ENCODE results near the gene GPSM1. TPM values are rescaled to one million over a fixed set of nuclear protein-coding genes. Genes with fewer than 3 reads are reported as not detected.

GPSM1 gene
- polyA plus RNA-seq, 2 donors: 1.7 to 4.5 TPM

DNA sequence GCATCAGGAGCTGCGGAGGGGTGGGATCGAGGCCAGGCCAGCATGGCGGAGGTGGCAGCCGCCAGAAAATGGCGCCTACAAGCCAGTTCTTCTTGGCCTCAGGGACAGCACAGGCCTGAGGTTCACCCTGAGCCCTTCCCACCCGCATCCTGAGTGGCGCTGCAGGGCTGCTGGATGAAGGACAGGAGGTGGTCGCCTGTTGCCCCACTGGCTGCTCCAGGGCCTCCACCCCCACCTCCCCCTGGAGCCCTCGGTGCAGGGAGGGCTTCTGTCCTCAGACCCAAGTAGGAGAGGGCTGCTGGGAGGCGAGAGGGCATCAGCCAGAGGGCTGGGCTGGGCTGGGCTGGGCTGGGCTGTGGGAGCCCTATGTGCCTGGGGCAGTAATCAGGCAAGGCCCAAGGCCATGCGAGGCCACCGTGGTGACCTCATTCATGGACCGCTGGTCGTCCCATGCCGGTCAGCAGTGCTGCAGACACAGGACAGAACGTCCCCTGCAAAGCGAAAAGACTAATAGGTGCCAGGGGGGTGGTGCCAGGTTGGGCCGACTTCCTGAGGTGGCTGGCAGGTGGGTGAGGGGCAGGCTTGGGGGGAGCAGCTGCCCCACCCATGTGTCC is 13.8 kb downstream of the GPSM1 start:
- H3K4me3 ChIP-seq (ENCODE audit: low read depth in 1 of 2, low read length in 2 of 2): no peak overlapping the region
- H3K27ac ChIP-seq (ENCODE audit: low read depth in 2 of 2, low read length in 1 of 2): no peak overlapping the region
- no peaks in the 10 kb centered on the region for H3K27me3 ChIP-seq (ENCODE audit: control insufficient read depth in 1 of 2, insufficient read depth in 2 of 2, low read length in 2 of 2)
- WGBS, 2 donors: 84 to 87% methylated on average over 16 to 18 of the region's 18 CpGs
- H3K4me1 ChIP-seq (ENCODE audit: control insufficient read depth in 2 of 2, insufficient read depth in 2 of 2, low read length in 1 of 2): peaks cover 7 to 21% of the 10 kb centered on the region in 2 donors
- H3K9me3 ChIP-seq (ENCODE audit: control insufficient read depth in 2 of 2, insufficient read depth in 1 of 2, low read depth in 1 of 2, low read length in 1 of 2): no peaks in the 10 kb centered on the region
- peaks cover 0 to 6% of the 10 kb centered on the region in 2 donors for H3K36me3 ChIP-seq (ENCODE audit: control insufficient read depth in 2 of 2, insufficient read depth in 2 of 2, low read length in 1 of 2)

DNA sequence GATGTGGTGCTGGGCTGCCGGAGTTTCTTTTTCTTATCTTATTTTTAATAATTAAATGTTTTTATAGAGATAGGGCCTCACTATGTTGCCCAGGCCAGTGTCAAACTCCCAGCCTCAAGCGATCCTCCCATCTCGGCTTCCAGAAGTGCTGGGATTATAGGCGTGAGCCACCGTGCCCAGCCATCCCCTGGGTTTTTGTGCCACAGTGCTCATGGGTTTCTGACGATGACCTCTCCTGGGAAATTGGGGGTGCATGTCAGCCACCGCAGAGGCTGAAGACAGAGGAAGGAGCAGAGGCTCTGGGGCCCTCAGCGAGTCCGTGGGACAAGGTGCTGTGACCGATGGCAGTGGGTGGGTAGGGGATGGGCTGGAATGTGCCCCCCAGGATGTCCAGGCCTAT is 14.4 kb downstream of the GPSM1 start:
- no peaks in the 10 kb centered on the region for H3K27me3 ChIP-seq (ENCODE audit: control insufficient read depth in 1 of 2, insufficient read depth in 2 of 2, low read length in 2 of 2)
- peaks cover 7 to 22% of the 10 kb centered on the region in 2 donors for H3K4me1 ChIP-seq (ENCODE audit: control insufficient read depth in 2 of 2, insufficient read depth in 2 of 2, low read length in 1 of 2)
- H3K9me3 ChIP-seq (ENCODE audit: control insufficient read depth in 2 of 2, insufficient read depth in 1 of 2, low read depth in 1 of 2, low read length in 1 of 2): no peaks in the 10 kb centered on the region
- H3K36me3 ChIP-seq (ENCODE audit: control insufficient read depth in 2 of 2, insufficient read depth in 2 of 2, low read length in 1 of 2): peaks cover 0 to 6% of the 10 kb centered on the region in 2 donors
- 72 to 74% methylated on average over 9 to 10 of the region's 10 CpGs for WGBS, 2 donors
- H3K4me3 ChIP-seq (ENCODE audit: low read depth in 1 of 2, low read length in 2 of 2): no peak overlapping the region
- no peak overlapping the region for H3K27ac ChIP-seq (ENCODE audit: low read depth in 2 of 2, low read length in 1 of 2)

DNA sequence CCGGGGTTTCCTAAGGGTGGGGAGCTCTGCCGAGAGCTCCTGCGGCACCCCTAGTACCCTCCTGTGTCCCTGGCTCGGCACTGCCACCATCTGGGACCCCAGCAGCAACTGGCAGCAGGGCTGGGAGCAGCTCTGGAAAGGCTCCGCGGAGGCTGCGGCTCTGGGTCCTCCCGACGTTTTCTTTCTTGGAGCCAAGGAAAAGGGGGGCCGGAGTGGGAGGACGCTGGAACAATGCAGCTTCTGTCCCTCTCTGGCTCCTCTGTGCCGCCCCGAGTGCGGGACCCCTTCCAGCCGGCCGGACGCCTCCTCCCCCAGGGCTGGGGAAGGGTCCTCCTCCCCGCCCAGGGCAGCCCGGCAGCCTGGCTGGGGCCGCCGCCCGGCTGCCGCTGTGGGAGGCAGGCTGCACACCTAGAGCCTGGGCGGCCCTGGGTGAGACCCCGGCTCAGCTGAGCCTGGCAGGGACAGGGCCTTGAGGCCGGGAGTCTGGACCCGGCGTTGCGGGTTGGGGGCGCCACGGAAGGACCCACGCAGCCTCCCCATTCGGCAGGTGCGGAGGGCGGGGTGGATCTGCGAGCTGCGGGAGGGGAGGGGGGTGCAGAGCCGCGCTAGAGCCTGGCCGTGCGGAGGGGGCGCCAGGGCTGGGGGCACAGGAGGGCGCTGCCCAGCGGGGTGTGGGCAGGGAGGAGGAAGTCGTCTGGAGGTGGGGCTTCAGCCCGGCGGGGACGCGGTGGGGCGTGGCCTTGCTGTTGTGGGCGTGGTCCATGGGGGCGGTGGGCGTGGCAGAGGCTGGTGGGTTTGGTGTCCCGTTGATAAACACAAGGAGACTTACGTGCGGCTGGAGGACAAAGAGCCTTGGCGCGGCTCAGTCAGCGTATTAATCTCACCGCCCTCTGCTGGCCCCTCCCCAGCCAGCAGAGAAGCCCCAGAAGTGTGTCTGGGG is 15.1 kb downstream of the GPSM1 start:
- no peak overlapping the region for H3K27ac ChIP-seq (ENCODE audit: low read depth in 2 of 2, low read length in 1 of 2)
- H3K4me1 ChIP-seq (ENCODE audit: control insufficient read depth in 2 of 2, insufficient read depth in 2 of 2, low read length in 1 of 2): peaks cover 7 to 22% of the 10 kb centered on the region in 2 donors
- peak overlapping the region; percentile 21 to 25 for H3K4me3 ChIP-seq (ENCODE audit: low read depth in 1 of 2, low read length in 2 of 2)
- H3K9me3 ChIP-seq (ENCODE audit: control insufficient read depth in 2 of 2, insufficient read depth in 1 of 2, low read depth in 1 of 2, low read length in 1 of 2): no peaks in the 10 kb centered on the region
- no peaks in the 10 kb centered on the region for H3K27me3 ChIP-seq (ENCODE audit: control insufficient read depth in 1 of 2, insufficient read depth in 2 of 2, low read length in 2 of 2)
- H3K36me3 ChIP-seq (ENCODE audit: control insufficient read depth in 2 of 2, insufficient read depth in 2 of 2, low read length in 1 of 2): peaks cover 0 to 2% of the 10 kb centered on the region in 2 donors
- 14 to 19% methylated on average over 56 to 60 of the region's 60 CpGs for WGBS, 2 donors

DNA sequence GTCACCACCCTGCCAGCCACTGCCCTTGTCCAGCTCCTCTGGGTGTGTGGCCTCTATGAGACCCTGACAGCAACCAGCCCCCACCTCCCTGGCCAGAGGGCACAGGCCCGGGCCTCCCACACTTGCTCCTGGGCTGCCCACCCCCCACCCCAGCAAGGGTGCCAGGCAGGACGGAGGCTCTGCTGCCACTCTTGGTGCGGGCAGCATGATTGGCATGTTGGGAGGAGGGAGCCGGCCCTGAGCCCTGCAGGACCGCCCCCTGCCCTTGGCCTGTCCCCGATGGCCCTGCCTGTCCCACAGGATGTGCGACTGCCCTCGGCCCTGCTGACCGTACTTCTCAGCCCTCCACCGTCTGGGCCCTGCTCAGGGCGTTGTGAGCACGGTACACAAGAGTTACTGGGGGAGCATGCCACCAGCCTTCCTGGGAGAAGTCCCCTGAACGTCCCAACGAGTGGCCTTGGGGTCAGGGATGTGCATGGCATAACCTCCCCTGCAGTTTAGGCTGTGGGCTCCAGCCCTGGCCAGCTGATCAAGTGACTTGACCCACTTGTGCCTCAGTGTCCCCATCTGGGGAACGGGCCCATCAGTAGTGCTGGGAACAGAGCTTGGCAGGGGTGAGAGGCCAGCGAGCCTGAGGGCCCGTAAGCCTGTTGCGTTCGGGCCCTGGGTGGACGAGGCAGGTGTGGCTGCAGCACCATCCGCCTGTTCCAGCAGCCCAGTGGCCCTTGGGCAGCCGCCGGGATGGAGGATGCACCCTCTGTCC is 16.0 kb downstream of the GPSM1 start:
- H3K4me3 ChIP-seq (ENCODE audit: low read depth in 1 of 2, low read length in 2 of 2): no peak overlapping the region
- no peak overlapping the region for H3K27ac ChIP-seq (ENCODE audit: low read depth in 2 of 2, low read length in 1 of 2)
- peaks cover 7 to 22% of the 10 kb centered on the region in 2 donors for H3K4me1 ChIP-seq (ENCODE audit: control insufficient read depth in 2 of 2, insufficient read depth in 2 of 2, low read length in 1 of 2)
- H3K27me3 ChIP-seq (ENCODE audit: control insufficient read depth in 1 of 2, insufficient read depth in 2 of 2, low read length in 2 of 2): no peaks in the 10 kb centered on the region
- H3K9me3 ChIP-seq (ENCODE audit: control insufficient read depth in 2 of 2, insufficient read depth in 1 of 2, low read depth in 1 of 2, low read length in 1 of 2): no peaks in the 10 kb centered on the region
- no peaks in the 10 kb centered on the region for H3K36me3 ChIP-seq (ENCODE audit: control insufficient read depth in 2 of 2, insufficient read depth in 2 of 2, low read length in 1 of 2)
- WGBS, 2 donors: 61 to 69% methylated on average over 22 to 23 of the region's 23 CpGs

DNA sequence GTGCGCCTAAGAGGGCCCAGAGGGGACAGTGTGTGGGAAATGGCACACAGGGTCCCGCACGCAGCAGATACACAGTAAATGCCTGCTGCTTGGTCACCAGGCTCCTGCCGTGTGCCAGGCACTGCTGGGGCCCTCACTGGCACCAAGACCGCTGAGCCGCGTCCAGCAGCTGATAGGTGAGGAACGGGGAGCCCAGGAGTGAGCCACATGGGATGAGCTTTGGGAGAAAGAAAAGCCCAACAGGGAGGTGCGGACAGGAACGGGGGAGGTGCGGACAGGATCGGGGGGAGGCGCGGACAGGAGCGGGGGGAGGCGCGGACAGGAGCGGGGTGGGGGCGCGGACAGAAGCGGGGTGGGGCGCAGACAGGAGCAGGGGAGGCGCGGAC is 16.5 kb downstream of the GPSM1 start:
- H3K4me1 ChIP-seq (ENCODE audit: control insufficient read depth in 2 of 2, insufficient read depth in 2 of 2, low read length in 1 of 2): peaks cover 7 to 22% of the 10 kb centered on the region in 2 donors
- 93% methylated on average over 24 of the region's 24 CpGs for WGBS, 2 donors
- H3K27me3 ChIP-seq (ENCODE audit: control insufficient read depth in 1 of 2, insufficient read depth in 2 of 2, low read length in 2 of 2): no peaks in the 10 kb centered on the region
- H3K4me3 ChIP-seq (ENCODE audit: low read depth in 1 of 2, low read length in 2 of 2): no peak overlapping the region
- no peaks in the 10 kb centered on the region for H3K9me3 ChIP-seq (ENCODE audit: control insufficient read depth in 2 of 2, insufficient read depth in 1 of 2, low read depth in 1 of 2, low read length in 1 of 2)
- no peaks in the 10 kb centered on the region for H3K36me3 ChIP-seq (ENCODE audit: control insufficient read depth in 2 of 2, insufficient read depth in 2 of 2, low read length in 1 of 2)
- no peak overlapping the region for H3K27ac ChIP-seq (ENCODE audit: low read depth in 2 of 2, low read length in 1 of 2)

DNA sequence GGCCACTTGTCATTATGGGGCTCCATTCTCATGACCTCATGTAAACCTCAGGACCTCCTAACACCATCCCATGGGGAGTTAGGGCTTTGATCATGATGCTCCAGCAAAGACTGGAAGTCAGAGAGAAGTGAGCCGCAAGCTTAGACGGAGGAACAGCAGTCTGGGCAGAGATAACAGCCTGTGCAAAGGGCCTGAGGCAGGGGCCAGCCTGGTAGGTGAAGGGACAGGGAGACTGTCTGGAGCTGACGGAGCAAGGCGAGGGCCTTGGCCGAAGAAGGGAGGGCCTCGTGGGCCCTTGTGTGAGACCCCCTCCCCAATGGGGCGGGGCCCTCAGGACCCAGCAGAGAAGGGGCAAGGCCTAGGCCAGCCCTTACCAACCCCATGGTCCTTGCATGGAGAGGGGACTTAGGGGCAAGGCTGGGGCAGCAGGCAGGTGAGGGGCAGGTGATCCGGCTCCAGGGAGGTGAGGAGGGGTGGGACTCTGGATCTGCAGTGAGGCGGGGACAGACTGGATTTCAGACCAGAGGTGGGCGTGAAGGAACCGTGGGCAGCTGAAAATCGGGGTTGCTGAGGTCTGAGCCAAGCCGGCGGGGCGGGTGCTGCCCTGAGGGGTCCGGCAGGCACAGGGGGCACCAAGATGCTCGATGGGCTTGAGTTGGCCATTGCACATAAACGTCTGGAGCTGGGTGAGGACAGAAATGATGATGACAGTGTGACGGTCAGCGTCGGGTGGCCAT is 17.4 kb downstream of the GPSM1 start:
- Histone ChIP-seq H3K27me3 (ENCODE audit: control insufficient read depth in 1 of 2, insufficient read depth in 2 of 2, low read length in 2 of 2) (no peaks in the 10 kb centered on the region), H3K4me3 (ENCODE audit: low read depth in 1 of 2, low read length in 2 of 2) (no peak overlapping the region), H3K27ac (ENCODE audit: low read depth in 2 of 2, low read length in 1 of 2) (no peak overlapping the region), H3K4me1 (ENCODE audit: control insufficient read depth in 2 of 2, insufficient read depth in 2 of 2, low read length in 1 of 2) (peaks cover 7 to 22% of the 10 kb centered on the region in 2 donors), H3K36me3 (ENCODE audit: control insufficient read depth in 2 of 2, insufficient read depth in 2 of 2, low read length in 1 of 2) (no peaks in the 10 kb centered on the region), H3K9me3 (ENCODE audit: control insufficient read depth in 2 of 2, insufficient read depth in 1 of 2, low read depth in 1 of 2, low read length in 1 of 2) (no peaks in the 10 kb centered on the region)
- 60 to 64% methylated on average over 21 of the region's 21 CpGs for WGBS, 2 donors

DNA sequence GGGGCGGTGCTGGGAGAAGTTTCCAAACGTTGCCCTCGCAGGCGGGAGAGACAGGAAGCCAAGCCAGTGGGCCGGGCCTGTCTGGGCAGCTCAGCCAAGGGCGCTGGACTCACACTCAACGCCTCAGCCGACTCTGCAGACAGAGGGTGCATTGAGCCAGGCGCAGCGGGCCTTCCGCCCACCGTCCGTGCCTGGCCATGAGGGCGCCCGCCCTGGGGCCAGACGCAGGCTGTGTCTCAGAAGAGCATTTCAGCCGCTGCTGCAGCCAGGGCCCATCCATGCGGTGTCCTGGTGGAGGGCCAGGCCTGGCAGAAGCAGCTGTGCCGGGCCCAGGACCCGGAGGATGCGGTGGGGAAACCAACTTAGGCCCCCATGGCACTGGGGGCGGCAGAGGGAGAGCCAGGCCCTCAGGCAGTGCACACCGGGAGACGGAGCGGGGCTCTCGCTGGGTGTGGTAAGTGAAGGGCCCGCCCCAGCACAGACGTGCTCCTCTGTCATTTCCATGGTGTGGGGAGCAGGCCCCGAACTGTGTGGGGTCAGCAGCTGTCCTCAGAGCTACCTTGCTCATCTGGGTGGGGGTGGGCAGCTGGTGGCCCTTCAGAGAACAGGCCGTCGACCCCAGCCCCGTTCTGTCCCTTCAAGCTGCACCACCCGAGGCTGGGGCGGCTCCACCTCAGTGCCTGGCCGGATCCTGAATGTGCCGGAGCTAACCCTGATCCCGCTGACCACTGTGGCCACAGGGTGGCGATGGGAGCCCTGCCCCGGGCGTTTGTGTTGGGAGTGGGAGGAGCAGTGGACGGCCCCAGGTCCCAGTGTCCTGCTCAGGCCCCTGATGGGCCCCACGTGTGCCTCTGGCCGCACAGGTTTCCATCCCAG is 18.2 kb downstream of the GPSM1 start:
- WGBS, 2 donors: 28 to 40% methylated on average over 39 to 43 of the region's 43 CpGs
- H3K4me3 ChIP-seq (ENCODE audit: low read depth in 1 of 2, low read length in 2 of 2): no peak overlapping the region
- H3K27ac ChIP-seq (ENCODE audit: low read depth in 2 of 2, low read length in 1 of 2): peak overlapping the region in 1 of 2 donors; percentile 17
- H3K27me3 ChIP-seq (ENCODE audit: control insufficient read depth in 1 of 2, insufficient read depth in 2 of 2, low read length in 2 of 2): no peaks in the 10 kb centered on the region
- no peaks in the 10 kb centered on the region for H3K9me3 ChIP-seq (ENCODE audit: control insufficient read depth in 2 of 2, insufficient read depth in 1 of 2, low read depth in 1 of 2, low read length in 1 of 2)
- H3K36me3 ChIP-seq (ENCODE audit: control insufficient read depth in 2 of 2, insufficient read depth in 2 of 2, low read length in 1 of 2): no peaks in the 10 kb centered on the region
- peaks cover 7 to 22% of the 10 kb centered on the region in 2 donors for H3K4me1 ChIP-seq (ENCODE audit: control insufficient read depth in 2 of 2, insufficient read depth in 2 of 2, low read length in 1 of 2)

DNA sequence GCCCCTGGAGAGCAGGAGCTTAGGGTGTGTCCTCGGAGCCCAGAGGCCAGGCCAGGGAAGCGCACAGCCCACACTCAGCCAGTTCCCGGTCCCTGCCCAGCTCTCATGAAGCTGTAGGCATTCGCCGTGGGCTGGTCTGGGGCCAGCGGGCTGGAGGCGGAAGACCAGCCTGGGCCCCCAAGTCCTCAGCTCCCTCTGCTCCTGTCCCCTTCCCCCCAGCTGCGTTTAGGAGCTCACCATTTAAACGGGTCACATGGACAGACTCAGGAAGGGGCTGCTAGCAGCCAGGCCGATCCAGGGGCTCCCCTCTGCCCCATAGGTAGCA is 18.8 kb downstream of the GPSM1 start:
- H3K27me3 ChIP-seq (ENCODE audit: control insufficient read depth in 1 of 2, insufficient read depth in 2 of 2, low read length in 2 of 2): no peaks in the 10 kb centered on the region
- peaks cover 7 to 22% of the 10 kb centered on the region in 2 donors for H3K4me1 ChIP-seq (ENCODE audit: control insufficient read depth in 2 of 2, insufficient read depth in 2 of 2, low read length in 1 of 2)
- no peaks in the 10 kb centered on the region for H3K36me3 ChIP-seq (ENCODE audit: control insufficient read depth in 2 of 2, insufficient read depth in 2 of 2, low read length in 1 of 2)
- no peak overlapping the region for H3K27ac ChIP-seq (ENCODE audit: low read depth in 2 of 2, low read length in 1 of 2)
- 47 to 51% methylated on average over 9 to 10 of the region's 10 CpGs for WGBS, 2 donors
- no peaks in the 10 kb centered on the region for H3K9me3 ChIP-seq (ENCODE audit: control insufficient read depth in 2 of 2, insufficient read depth in 1 of 2, low read depth in 1 of 2, low read length in 1 of 2)
- no peak overlapping the region for H3K4me3 ChIP-seq (ENCODE audit: low read depth in 1 of 2, low read length in 2 of 2)
